HL-60/S4 (cell line): Measurements from ENCODE around the gene TMEM87A.
"Not testable (repeated sequence)": the region's sequence is repeated elsewhere in the genome, so short reads cannot be mapped to it uniquely, and the experiment has no call there.

ENCODE experiments used
- in situ Hi-C: fragments of 300-500 bp; cut with MboI; formaldehyde crosslinking; loops from 2 replicates; pipeline ENCODE4 v1.14.3; 2022; ENCODE audit warnings: low sequenced_read_pairs

The TMEM87A gene

DNA sequence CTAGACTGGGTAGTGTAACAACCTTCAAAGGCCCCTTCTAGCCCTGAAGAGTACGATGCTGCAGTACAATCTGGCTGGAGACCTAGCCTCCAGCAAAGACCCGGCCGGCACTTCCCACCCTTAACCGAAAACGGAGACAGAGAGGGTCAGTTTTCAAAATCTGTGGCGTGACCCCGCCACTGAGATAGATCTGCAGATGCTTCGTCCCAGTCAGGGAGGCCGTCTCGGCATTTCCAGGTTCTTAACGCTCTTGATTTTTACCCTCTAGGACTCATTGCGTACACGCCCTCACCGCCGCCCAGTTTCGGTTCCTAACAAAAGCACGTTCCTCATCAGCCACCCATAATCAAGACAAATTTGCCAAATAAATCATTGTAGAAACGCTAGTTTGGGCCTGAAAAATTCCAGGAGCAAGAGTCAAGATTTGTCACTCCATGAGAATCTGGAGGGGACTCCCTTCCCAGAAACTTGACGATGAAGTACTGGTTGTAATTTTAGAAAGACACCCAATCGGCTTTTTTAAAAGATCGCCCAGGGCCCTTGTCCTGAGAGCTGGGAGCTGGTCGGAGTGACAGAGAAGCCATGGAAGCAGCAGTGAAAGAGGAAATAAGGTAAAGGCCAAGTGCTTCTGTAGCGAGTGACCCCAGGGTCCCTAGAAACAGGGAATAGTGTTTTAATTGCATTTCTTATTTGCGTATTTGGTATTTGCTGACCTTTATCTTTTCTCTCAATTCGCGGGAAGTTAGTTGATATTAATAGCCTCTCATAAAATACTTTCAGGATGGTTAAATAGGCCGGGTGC is 868 bp upstream of the TMEM87A start:
- in situ Hi-C loops, result no loop called here

DNA sequence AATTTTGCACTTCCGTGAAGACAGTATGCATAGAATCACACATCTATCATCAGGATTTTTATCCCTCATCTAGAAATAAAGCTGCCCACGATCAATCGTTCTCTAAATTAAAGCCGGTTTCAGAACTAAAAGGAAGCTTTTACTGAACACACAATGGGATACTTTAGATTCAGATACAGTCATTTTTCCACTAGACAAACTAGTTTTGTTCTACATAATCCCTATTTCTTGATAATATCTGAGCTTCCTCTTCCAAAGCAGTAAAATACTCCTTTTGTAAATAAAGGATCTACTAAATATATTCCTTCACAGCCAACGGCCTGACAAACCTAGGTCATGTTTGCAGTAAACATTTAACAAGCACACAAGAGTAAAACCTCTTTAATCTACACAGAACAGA is 2.2 kb downstream of the TMEM87A start:
- in situ Hi-C loops, result no loop called here

DNA sequence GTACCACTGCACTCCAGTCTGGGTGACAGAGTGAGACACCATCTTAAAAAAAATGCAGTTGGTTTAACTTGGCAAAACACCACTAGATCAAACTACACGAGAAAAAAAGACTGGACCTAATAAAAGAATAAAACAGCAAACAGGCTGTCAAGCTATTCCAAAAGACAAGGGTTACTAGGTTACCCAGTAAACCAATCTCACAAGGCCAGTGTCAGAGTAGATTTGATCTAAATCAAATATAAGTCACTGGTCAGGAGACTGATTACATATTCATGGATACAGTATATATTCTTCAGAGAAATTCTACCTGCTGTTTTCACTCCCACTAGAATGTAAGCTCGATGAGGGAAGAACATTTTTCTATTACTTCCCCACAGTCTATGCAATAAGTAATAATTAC is 2.7 kb downstream of the TMEM87A start:
- in situ Hi-C loops, result no loop called here

DNA sequence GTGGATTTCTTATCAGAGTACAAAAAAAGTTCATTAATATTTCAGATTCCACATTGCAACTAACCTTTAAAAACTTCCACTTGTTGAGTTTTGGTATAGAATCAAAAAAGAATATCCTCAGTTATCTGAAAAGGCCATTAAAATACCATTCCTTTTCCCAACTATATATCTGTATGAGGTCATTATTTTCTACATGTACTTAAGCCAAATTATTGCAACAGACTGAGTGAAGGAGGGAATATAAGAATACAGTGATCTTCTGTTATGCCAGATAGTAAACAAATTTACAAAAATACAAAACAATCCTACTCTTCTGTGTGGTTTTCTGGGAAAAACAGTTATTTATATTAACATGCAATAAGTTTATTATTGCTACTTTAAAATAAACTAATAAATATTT is 5.9 kb downstream of the TMEM87A start:
- in situ Hi-C loops, result no loop called here

DNA sequence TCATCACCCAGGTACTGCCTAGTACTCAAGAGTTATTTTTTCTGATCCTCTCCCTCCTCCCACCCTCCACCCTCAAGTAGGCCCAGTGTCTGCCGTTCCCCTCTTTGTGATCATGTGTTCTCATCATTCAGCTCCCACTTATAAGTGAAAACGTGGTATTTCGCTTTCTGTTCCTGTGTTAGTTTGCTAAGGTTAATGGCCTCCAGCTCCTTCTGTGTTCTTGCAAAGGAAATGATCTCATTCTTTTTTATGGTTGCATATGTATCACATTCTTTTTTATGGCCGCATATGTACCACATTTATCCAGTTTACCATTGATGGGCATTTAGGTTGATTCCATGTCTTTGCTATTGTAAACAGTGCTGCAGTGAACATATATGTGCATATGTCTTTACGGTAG is 8.4 kb downstream of the TMEM87A start:
- in situ Hi-C loops, result no loop called here

DNA sequence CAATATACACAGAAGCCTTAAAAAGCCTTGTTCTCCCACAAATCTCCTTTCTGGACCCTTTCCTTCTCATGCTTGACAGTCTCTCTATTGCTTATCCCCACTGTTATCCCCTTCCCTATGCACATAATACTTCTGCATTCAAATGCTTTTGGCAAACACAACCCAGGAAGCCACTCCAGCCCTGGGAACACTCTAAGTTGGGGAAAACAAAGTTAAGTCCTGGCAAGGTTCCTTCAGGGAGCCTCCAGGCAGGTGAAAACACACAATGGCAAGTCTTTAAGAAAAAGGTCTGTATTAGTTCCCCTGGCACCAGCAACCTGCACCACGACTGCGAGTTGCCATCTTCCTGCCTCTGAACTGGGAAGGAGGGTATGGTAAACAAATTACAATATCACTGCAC is 19.9 kb downstream of the TMEM87A start:
- in situ Hi-C loops, result no loop called here

DNA sequence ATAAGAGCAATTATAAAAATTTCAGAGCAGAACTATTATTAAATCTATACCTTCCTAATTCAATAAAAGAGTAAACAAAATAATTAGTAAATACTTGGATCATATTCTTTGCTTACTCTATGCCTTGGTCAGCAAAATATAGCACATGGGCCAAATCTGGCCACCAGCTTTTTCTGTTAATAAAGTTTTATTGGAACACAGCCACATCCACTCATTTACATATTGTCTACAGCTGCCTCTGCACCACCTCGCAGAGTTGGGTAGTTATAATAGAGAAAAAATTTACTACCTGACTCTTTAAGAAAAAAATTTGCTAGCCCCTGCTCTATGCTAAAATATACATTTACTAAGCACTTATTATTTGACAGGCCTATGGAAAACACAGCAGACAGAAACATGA is 32.4 kb downstream of the TMEM87A start:
- in situ Hi-C loops, result no loop called here

DNA sequence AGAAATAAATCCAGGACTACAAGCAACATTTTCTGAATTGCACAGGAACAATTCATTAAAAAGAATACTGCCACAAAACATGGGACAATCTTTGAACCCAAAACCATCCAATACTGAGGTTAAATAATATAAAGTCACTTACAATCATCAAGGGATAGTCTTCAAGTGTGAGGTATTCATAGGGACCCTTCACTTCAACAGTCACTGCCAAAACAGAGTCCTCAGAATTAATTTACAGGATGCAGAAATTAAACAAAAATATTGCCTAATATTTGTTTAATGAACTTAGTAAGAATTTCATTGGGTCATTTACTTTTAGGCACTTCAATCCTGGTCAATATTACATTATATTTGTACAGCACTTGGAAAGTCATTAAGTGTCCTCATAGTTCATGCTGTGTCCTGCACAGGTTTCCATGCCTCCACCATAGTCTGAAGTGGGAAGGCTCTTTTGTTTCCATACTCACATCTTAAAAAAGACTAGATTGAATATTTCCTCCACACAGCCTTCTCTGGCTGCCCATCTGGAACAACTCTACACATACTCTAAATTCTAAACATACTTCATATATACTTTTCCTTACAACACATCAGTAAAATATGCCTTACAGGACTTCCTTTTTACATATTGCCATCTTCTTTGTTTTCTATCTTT is 33.6 kb downstream of the TMEM87A start:
- in situ Hi-C loops, result no loop called here

DNA sequence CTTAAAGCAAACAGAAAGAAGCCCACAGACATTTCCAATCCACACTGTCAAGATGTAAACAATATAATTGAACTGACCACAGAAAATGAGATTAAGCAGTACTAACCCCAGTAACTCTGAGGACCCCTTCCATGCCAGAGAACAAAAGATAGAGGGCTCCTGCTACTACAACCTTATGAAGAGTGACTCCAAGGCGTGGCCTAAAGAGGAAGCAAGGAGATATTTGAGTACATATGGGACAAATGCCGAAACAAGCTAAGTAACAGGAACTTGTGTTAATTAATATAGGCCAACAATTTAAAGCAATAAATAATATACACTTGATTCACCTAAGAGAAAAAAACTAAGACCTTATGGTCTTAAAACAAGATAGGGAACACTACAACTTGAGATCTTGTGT is 40.1 kb downstream of the TMEM87A start:
- in situ Hi-C loops, result no loop called here

DNA sequence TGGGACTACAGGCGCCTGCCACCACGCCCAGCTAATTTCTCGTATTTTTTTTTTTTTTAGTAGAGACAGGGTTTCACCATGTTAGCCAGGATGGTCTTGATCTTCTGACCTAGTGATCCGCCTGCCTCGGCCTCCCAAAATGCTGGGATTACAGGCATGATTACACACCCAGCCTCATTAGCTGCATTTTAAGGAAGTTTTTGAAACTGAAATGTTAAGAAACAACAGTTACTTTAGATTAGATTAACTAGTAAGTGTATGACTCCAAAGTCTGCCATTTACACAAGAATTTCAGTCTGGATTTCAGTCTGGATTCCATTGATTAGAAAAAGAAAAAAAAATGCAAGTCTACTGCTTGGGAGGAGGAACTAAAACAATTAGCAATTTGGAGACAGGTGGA is 40.6 kb downstream of the TMEM87A start:
- in situ Hi-C loops, result no loop called here

DNA sequence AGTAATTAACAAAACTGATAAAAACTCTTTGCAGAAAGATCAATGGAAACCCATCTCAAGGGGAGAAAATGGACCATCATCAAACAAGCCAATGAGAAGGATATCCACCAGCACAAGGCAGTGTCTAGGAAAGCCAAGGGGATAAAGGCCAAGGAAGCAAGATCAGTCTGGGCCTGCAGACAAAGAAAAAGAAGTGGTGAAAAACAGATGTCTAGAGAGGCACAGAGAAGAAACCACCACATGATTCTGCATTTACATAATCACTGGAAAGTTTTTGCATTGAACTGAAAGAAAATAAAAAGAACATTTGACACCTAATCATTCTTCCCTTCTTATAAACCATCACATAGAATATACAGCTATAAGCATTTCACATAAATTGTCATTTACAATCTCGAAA is 42.1 kb downstream of the TMEM87A start:
- in situ Hi-C loops, result no loop called here

DNA sequence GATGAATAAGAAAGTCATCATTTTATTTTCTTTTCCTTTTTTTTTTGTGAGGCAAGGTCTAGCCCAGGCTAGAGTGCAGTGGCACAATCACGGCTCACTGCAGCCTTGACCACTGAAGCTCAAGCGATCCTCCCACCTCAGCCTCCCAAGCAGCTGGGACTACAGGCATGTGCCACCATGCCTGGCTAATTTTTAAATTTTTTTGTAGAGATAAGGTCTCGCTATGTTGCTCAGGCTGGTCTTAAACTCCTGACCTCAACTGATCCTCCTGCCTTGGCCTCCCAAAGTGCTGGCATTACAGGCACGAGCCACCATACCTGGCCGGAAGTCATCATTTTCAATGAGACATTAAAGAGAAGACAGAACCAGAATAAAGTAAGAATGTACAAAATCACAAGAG is 44.3 kb downstream of the TMEM87A start:
- in situ Hi-C loops, result not testable (repeated sequence)

DNA sequence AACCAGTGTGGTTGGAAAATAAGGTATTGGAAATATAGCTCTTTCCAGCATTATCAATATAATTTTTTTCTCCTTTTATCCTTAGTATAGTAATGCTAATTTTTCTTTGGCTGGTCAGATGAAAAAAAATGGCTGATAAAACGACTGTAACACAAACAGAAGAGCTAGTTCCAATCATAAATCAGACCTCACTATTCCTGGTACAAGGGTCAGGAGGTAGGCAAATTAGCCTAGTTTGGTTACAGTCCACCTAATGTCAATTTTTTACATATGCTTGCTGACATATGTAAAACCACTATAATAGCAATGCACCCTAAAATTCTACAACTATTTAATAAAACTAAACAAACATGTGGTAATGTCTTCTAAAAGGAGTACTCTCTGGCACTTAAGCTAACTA is 45.2 kb downstream of the TMEM87A start:
- in situ Hi-C loops, result no loop called here

DNA sequence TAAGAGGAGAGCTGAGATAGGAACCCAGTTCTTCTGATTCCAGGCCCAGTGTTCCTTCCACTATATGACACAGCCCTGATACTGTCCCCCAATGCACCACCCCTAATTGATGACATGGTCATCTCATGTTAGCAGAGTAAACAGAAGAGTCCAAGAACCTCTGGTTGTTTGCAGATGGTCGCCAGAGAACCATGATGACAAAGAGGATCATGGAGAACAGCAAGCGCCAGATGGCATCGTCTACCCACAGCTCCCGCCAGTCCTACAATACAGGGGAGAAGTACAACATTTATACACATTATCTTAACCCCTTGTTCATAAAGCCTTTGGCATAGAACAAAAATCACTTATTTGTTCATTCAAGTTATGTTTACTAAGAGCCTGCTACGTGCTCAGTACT is 46.6 kb downstream of the TMEM87A start:
- in situ Hi-C loops, result no loop called here

DNA sequence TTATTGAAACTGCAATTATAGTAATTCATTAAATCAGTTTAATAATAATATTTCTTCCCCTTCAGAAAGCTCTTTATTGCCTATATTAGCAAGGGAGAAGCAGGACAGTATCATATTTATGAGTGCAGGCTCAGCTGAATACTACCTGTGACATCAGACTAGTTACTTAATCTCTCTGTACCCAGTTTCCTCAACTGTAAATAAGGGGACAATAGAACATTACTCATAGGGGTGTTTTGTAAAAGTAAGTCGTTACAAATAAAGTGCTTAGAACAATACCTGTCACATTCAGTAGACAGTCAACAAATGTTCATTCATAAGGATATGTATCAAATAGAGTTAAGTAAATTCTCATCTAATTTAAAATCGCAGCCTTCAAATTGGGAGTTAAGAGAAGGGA is 53.0 kb downstream of the TMEM87A start:
- in situ Hi-C loops, result no loop called here

DNA sequence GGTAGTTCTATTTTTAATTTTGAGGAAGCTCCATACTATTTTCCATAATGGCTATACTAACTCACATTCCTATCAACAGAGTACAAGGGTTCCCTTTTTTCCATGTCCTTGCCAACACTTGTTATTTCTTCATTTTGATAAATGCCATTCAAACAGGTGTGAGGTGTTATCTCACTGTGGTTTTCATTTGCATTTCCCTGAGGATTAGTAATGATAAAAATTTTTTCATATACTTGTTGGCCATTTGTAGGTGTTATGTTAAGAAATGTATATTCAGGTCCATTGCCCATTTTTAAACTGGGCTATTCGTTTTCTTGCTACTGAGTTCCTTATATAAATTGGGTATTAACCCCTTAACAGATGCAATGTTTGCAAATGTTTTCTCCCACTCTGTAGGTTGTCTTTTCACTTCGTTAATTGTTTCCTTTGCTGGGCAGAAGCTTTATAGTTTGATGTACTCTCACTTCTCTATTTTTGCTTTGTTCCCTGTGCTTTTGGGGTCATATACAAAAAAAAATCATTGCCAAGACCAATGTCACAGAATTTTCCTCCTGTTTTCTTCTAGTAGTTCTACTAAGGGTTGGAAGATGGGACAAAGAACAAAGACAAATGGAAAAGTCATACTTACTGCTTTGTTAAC is 54.2 kb downstream of the TMEM87A start:
- in situ Hi-C loops, result no loop called here

DNA sequence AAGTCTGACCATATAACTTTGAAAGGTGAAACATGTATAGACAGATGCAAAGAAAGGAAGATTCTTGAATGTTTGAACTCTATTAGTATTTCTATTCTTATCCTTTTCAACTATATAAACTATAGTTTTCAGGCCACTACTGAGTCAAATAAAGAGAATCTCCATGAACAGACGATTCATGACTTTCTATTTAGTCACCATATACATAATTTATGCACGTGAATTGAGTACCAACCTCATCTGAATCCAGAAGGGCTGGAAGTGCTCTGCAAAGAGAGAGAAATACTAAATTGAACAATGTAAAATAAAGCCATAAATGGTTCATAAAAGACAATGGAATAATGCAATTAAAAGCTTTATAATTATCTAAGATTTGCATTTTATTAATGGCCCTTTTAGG is 55.7 kb downstream of the TMEM87A start:
- in situ Hi-C loops, result no loop called here

DNA sequence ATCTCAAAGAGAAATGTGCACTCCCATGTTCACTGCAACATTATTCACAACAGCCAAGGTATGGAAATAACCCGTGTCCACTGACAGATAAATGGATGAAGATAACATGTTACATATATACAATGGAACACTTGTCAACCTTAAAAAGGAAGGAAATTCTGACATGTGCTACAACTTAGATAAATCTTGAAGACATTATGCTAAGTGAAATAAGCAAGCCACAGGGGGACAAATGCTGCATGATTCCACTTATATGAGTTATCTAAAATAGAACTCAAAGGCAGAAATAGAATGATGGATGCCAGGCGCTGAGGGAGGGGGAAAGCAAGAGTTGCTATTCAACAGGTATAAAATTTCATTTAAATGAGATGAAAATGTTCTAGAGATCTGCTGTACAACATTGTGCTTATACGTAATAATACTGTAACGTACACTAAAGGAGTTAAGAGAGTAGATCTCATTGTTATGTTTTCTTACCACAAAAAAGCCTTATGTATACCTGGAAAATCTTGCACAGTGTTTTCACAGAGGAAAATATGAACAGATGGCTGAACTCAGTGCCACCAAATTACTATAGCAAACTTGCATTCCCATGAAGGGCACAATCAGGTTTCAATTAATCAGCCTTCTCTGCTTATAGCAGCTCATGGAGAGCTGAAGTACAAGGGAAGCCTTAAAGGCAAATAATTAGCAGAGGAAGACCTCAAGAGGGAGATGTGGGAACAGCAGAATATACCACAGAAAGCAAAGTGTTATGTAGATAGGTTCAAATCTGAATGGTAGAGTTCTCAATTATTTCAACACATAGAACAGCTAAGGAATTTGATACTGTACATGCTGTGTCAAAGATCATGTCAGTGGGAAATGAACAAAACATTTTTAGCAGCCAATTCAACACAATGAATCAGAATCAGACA is 57.1 kb downstream of the TMEM87A start:
- in situ Hi-C loops, result no loop called here

DNA sequence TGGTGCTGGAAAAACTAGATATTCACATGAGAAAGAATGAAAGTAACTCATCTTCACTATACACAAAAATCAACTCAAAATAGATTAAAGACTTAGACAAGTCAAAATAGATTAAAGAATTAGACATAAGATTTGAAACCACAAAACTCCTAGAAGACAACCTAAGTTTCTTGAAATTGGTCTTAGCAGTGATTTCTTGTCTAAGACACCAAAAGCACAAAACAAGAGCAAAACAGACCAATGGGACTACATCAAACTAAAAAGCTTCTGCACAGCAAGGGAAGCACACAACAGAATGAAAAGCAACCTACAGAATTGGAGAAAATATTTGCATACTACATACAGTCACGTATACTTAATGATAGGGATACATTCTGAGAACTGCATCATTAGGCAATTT is 58.6 kb downstream of the TMEM87A start:
- in situ Hi-C loops, result no loop called here

DNA sequence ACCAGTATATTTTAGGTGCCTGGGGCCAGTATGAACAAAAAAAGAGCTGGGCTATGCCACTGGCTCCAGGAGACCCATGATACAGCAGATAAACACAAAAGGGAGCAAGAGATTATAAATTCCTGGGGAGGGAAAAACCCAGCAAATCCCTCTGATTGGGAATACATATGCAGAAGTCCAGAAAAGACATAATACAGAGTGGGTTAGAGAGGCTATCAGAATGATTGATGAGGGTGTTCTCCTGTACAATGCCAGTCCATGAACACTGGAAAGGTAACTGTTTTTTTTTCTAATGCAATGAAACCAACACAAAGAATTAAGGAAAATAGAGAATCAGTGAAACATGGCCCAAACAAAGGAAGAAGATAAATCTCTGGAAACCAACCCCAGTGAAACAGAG is 59.7 kb downstream of the TMEM87A start:
- in situ Hi-C loops, result no loop called here

DNA sequence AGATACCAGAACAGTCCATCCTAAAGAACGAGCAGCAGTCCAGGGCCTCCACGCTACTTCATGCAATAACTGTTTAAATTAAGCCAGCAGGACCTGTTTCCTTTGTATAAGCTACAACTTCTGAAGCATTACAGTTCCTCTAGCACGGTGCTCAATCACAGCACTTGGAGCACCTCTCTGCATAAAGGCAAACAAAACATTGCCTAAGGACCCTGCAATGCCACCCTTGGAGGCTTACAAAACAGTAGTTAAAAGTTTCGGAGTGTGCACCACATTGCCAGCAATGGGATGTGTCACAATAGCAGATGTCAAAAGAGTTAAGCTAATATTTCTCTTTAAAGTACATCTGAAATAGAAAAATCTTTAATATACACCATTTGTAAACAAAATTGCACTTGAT is 62.5 kb downstream of the TMEM87A start:
- in situ Hi-C loops, result no loop called here
